Esophagus squamous epithelium (tissue), 5 donors: ENCODE data around the gene SLC26A4. TPM values are rescaled to one million over a fixed set of nuclear protein-coding genes. Genes with fewer than 3 reads are reported as not detected.

Experiments used
- DNase-seq: peaks from one replicate; lab custom pipeline; 2025; lab: John Stamatoyannopoulos, UW
- H3K27ac ChIP-seq, 4 donors: fragments of 200-600 bp; sonication (generic); one replicate each; pipeline ENCODE4 v1.5.1; 2016 to 2019; ENCODE audit warnings: mild to moderate bottlenecking in 1 of 4
- H3K27me3 ChIP-seq, 4 donors: fragments of 200-600 bp; sonication (generic); 1 replicate in 3 of 4; 2 replicates in 1 of 4; pipeline versions ENCODE4 v1.5.1 to v1.6.0; 2017 to 2021; ENCODE audit warnings: antibody characterized with exemption in 1 of 4
- H3K36me3 ChIP-seq, 3 donors: fragments of 200-600 bp; sonication (generic); one replicate each; pipeline ENCODE4 v1.5.1; 2016 to 2019
- H3K4me1 ChIP-seq, 3 donors: fragments of 200-600 bp; sonication (generic); one replicate each; pipeline ENCODE4 v1.5.1; 2017 to 2019
- H3K4me3 ChIP-seq, 4 donors: fragments of 200-600 bp; sonication (generic); 1 replicate in 3 of 4; 2 replicates in 1 of 4; pipeline ENCODE4 v1.5.1; 2016 to 2019; ENCODE audit warnings: mild to moderate bottlenecking in 2 of 4, moderate library complexity in 1 of 4
- H3K9me3 ChIP-seq, 3 donors: fragments of 200-600 bp; sonication (generic); one replicate each; pipeline ENCODE4 v1.5.1; 2016 to 2019
- CTCF ChIP-seq, 6 experiments: fragments of 450-650 bp in 4 of 6; fragments of 200-600 bp in 2 of 6; sonication (generic) in 2 of 6; IDR thresholded peaks; one replicate each; pipeline ENCODE4 v1.5.1; 2016 to 2019; ENCODE audit warnings: antibody characterized with exemption in 6 of 6, mild to moderate bottlenecking in 4 of 6, moderate library complexity in 4 of 6
- POLR2A ChIP-seq, 4 donors: fragments of 450-650 bp; IDR thresholded peaks; one replicate each; pipeline ENCODE4 v1.6.1; 2017; ENCODE audit warnings: antibody characterized with exemption in 4 of 4, mild to moderate bottlenecking in 4 of 4, moderate library complexity in 3 of 4
- WGBS, 2 donors: methylation state at CpG; one replicate each; pipeline ENCODE4 v1.1.5; 2018; 5-methylcytosine and 5-hydroxymethylcytosine counted together
- intact Hi-C: fragments of 100-400 bp; cut with DNase I; formaldehyde crosslinking; loops from one replicate; pipeline ENCODE4 v1.15.0; 2022
- total RNA-seq, 4 donors: library from RNA; depleted of rRNA; stranded (reverse); fragments of >200 nt; gene quantifications; one replicate each; pipeline ENCODE4 v1.1.0, GENCODE V29; 2016
- donor health status: DM: yes; HTN: yes; CAD: no.

Gene SLC26A4
- total RNA-seq, 4 donors from 2014 or later = 0.13 to 1.2 (median 0.19) TPM

GRCh38 chr7:107718456-107719193 is 58.0 kb downstream of the SLC26A4 start:
- intact Hi-C loops = no loop called here
- Histone ChIP-seq H3K36me3 (no peaks in the 10 kb centered on the region), H3K27me3 (no peaks in the 10 kb centered on the region), H3K4me1 (no peaks in the 10 kb centered on the region), H3K27ac (no peak overlapping the region), H3K9me3 (no peaks in the 10 kb centered on the region), H3K4me3 (no peak overlapping the region)
- TF ChIP-seq POLR2A (IDR thresholded peaks at IDR 0.05) (no peak), CTCF (IDR thresholded peaks at IDR 0.05) (no peak)
- DNase-seq = no peak
- 77 to 81% methylated on average over 4 of the region's 4 CpGs for WGBS, 2 donors

- Histone ChIP-seq H3K27me3 (no peaks in the 10 kb centered on the region), H3K4me1 (no peaks in the 10 kb centered on the region), H3K4me3 (no peak overlapping the region), H3K27ac (no peak overlapping the region), H3K9me3 (no peaks in the 10 kb centered on the region), H3K36me3 (no peaks in the 10 kb centered on the region)
- intact Hi-C loops = loop anchor here (5.0 to 10.0 kb wide), 2 partner anchors 259 to 566 kb away; no protein-coding TSS in a partner anchor
- 18 to 25% methylated on average over 1 of the region's 1 CpG for WGBS, 2 donors
- DNase-seq = no peak
- no peak for TF ChIP-seq POLR2A (IDR thresholded peaks at IDR 0.05)
- no peak for TF ChIP-seq CTCF (IDR thresholded peaks at IDR 0.05)
Measured at GRCh38 chr7:107721286-107721685, 60.7 kb downstream of the SLC26A4 start.

GRCh38 chr7:107723255-107723654 is 62.6 kb downstream of the SLC26A4 start:
- no peaks in the 10 kb centered on the region for H3K9me3 ChIP-seq
- TF ChIP-seq CTCF (IDR thresholded peaks at IDR 0.05) (no peak), POLR2A (IDR thresholded peaks at IDR 0.05) (no peak)
- no peak overlapping the region for H3K27ac ChIP-seq
- H3K36me3 ChIP-seq = no peaks in the 10 kb centered on the region
- DNase-seq = no peak
- WGBS, 2 donors = 69 to 89% methylated on average over 2 of the region's 2 CpGs
- no peak overlapping the region for H3K4me3 ChIP-seq
- H3K27me3 ChIP-seq = peaks cover 0 to 10% (median 0%) of the 10 kb centered on the region in 4 donors
- no peaks in the 10 kb centered on the region for H3K4me1 ChIP-seq
- intact Hi-C loops = loop anchor here (5.0 to 10.0 kb wide), 2 partner anchors 261 to 568 kb away; no protein-coding TSS in a partner anchor

- DNase-seq = no peak
- WGBS, 2 donors = 18 to 20% methylated on average over 4 of the region's 4 CpGs
- intact Hi-C loops = loop anchor here (10.0 kb wide), 1 partner anchor 570 kb away; no protein-coding TSS in a partner anchor
Measured at GRCh38 chr7:107725138-107725740, 64.6 kb downstream of the SLC26A4 start.

More at GRCh38 chr7:107725138-107725740, 64.6 kb downstream of the SLC26A4 start:
- Histone ChIP-seq H3K27me3 (peaks cover 0 to 20% (median 0%) of the 10 kb centered on the region in 4 donors), H3K4me3 (no peak overlapping the region), H3K36me3 (no peaks in the 10 kb centered on the region), H3K9me3 (no peaks in the 10 kb centered on the region), H3K27ac (no peak overlapping the region), H3K4me1 (no peaks in the 10 kb centered on the region)
- TF ChIP-seq POLR2A (IDR thresholded peaks at IDR 0.05) (no peak), CTCF (IDR thresholded peaks at IDR 0.05) (peak; percentile 45 to 76 (median 60))
